Islet of Langerhans (tissue), 1 donor: ENCODE data around the gene S100A2.
"Not testable (repeated sequence)": the region's sequence is repeated elsewhere in the genome, so short reads cannot be mapped to it uniquely, and the experiment has no call there.

Experiments
- FAIRE-seq: peaks from one replicate; lab custom pipeline; 2011; peaks lifted over from hg19 to GRCh38; lab: Jason Lieb, UNC

The S100A2 gene

DNA sequence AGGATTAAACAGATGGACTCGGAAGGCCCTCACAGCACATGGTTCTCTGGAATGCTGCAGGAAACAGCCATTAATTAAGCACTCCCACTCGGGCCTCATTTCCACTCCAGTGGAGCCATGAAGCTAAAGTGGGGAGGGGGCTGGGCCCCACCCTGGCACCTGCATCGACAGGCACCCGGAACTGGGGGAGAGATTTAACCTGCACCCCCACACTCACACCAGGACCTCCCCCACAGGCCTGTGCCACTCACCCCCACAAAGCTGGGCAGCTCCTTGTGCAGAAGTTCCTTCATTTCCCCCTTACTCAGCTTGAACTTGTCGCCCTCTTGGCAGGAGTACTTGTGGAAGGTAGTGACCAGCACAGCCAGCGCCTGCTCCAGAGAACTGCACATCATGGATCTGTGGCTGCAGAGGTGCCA, 2.2 kb downstream of the S100A2 start:
- no peak for FAIRE-seq

DNA sequence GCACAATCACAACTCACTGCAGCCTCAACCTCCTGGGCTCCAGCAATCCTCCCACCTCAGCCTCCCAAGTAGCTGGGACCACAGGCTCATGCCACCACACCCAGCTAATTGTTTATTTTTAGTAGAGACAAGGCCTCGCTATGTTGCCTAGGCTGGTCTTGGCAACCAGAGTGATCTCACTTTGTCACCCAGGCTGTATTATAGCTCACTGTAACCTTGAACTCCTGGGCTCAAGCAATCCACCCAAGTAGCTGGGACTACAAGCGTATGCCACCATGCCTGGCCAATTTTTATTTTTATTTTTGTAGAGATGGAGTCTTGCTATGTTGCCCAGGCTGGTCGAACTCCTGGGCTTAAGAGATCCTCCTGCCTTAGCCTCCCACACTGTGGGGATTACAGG, 3.6 kb downstream of the S100A2 start:
- FAIRE-seq, result not testable (repeated sequence)

DNA sequence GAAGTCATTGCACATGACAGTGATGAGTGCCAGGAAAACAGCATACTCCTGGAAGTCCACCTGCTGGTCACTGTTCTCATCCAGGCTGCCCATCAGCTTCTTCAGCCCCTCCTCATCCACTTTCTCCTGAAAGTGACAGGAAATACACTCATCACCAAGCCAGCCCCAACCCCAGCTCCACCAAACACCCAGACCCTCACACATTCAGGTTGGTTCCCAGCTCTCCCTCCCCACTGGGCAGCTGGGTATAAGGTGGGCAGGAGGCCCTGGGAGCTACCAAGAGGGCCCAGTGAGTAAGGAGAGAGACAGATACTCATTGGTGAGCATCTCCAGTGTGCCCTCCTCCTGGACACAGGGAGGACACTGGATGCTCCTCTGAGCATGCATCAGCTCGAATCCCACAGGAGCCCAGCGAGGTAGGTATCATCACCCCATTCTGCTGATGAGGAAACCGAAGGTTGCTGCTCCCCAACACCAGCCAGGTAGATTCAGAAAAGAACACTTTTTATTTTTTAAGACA, 4.1 kb downstream of the S100A2 start:
- FAIRE-seq, result no peak

DNA sequence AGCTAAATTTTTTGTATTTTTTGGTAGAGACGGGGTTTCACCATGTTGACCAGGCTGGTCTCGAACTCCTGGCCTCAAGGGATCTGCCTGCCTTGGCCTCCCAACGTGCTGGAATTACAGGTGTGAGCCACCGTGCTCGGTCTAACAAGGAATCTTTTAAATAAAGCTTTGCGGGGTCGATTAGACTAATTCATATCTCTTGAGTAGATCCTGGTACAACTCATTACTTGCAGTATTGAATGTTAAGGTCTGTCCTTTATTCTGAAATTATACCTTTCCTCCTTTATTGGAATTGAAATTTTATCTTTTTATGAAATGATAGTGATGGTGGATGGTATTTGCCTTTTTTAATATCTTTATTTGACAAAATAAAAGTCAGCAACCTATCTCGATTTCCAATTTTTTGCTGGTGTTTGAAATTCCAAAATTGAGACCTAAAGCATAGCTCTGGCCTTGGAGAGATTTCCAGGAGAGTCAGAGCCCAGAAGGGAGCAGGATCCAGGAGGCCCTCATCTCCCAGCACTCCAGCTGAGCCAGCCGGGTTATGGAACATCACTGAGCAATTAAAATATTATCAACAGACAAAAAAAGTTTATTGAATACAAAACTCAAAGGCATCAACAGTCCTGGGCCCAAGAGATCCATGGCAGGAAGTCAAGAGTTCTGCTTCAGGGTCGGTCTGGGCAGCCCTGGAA, 4.7 kb downstream of the S100A2 start:
- FAIRE-seq, result no peak

DNA sequence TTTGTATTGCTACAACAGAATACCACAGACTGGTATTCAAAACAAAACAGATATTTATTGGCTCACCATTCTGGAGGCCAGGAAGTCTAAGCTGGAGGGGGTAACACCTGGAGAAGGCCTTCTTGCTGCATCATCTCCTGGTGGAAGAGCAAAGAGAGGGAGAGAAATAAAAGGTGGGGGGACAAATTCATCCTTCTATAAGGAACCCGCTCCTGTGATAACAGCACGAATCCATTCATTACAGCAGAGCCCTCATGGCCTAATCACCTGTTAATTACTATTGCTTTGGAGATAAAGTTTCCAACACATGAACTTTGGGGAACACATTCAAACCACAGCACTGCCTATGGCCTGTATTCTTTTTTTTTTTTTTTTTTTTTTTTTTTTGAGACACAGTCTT, 5.4 kb downstream of the S100A2 start:
- no peak for FAIRE-seq

DNA sequence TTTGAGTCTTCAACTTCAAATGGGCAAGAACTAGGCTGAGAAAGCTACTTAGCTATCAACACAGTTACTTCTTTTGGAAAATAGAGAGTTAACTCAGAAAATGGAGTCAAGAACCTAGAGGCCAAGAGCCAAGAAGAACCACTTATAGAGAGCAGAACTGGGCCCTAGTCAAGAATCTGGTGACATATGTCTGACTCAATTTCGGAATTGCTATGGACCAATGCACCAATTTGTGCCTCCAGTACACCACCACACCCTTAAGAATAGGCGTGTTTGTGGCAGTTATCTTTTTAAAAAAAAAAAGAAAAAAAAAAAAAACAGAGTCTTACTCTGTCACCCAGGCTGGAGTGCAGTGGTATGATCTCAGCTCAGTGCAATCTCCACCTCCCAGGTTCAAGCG, 7.8 kb downstream of the S100A2 start:
- no peak for FAIRE-seq

DNA sequence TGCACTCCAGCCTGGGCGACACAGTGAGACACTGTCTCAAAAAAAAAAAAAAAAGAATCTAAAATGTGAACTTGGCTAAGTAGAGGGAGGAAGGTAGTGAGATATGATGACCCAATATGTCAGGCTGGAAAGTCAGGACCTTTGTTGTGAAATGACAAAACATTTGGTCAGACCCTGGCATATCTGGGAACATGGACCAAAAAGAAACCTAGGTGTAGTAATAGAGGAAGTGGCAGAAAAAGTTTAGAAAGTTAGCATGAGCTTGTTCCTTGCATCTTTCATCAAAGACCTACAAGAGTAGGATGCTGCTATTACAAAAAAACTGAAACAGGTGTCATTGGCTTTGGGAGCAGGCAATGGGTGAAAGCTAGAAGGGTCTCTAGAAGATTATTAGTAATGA, 9.3 kb downstream of the S100A2 start:
- FAIRE-seq, result no peak

DNA sequence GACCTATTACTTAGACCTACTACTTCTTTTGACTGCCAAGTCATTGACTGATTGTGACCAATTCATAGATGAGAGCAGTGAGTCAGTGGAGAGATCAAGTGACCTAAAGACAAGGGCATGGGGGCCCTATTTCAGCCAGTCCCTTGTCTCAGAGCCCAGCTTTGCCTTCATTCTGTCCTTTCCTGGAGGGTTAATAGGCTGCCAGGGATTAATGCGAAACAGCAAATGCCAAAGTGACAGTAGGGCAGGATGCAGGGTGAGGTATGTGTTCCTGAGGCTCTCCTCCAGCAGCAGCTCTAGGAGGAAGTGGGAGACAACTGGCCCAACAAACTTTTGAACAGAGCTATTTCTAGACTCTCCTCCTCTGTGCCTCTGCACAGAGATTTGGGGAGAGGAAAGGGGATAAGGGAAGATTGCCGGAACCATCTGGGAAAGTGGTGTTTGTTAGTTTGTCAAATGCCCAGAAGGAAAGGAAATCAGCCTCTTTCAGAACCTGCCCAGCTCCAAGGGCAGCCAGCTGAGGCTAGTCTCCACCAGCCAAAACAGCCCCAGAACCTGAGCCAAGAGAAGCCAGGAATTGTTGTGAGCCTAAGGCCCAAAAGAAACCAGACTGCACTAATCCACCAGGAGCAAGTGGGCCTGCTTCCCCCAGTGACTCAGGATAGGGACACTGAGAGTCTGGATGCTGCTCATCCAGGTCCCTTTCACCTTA, 11.7 kb downstream of the S100A2 start:
- FAIRE-seq, result no peak

DNA sequence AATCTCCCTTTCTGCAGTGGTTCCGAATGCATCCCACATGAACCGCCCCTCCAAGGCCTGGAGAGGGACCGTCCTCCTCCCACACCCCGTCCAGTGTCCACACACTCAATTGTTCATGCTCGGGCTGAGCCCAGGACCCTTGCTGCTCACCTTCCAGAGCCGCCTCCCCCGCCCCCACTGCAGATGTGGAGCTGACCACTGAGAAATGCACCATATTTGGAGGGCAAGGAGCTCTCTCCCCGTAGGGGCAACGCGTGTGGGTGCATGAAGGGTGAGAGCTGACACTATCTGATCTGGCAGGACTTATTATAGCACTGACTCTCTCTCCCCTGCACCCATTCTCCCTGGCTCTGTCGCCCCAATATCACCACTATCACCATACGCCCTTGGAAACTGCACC, 12.5 kb downstream of the S100A2 start:
- no peak for FAIRE-seq

DNA sequence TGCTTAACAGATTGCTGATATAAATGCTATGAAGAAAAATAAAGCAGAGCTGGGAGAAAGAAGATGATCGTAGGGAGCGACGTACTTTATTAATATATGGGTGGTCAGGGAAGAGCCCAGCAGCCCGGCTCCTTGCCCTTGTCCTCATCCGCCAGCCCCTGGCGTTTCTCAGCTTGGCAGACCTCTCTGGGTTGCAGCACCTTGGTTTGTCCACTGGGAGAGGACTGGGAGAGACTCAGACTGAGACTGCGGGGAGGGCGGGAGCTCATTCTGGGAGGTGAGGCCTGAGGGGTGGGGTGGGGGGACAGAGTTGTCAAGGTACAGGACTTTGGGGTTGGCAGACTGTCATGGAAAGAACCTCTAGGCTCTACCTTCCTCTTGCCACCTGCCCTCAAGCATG, 13.3 kb downstream of the S100A2 start:
- FAIRE-seq, result no peak

DNA sequence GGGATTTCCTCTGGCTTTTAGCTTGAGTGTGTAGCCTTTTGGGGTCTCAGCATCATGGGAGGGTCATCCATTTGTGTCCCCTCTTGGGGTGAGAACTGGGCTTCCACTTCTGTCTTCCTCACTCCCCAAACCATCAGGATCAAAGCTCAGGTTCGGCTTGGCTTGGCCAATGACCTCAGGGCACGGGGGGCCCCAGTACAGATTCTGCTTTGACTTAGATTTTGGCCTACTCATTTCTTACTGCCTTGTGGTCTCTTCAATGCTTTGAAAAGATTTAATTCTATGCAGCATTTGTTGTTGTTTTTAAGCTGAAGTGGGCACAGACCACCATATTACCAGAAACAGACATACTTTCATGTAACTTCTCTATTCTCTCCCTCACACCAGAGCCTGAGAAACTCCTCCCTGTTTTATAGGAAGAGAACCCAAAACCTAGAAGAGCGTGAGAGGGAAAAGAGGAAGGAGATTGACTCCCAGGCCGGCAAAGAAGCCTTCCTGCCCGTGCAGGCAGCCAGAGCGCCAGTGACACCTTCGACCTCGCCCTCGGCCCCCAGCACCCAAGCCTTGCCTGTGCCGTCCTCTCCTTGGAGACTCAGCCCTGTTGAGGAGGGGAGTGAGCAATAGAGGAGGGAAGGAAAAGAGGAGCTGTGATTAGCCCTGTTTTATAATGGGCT, 14.7 kb downstream of the S100A2 start:
- no peak for FAIRE-seq

DNA sequence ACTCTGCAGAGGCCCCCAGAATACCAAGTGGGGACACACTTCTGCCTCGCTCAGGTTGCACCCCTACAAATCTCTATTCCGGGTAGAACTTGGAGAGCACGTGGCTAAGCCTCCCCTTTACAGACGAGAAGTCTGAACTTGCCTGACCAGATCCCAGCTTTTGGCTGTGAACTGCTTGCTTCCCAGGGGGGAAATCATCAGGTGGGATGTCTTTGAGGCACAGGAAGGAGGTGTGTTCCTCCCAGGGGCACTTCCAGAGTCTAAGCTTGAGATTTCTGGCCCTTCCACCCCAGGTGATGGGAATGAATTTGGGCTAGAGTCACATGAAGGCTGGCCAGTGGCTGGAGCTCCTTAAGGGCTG, 15.3 kb downstream of the S100A2 start:
- FAIRE-seq, result no peak

DNA sequence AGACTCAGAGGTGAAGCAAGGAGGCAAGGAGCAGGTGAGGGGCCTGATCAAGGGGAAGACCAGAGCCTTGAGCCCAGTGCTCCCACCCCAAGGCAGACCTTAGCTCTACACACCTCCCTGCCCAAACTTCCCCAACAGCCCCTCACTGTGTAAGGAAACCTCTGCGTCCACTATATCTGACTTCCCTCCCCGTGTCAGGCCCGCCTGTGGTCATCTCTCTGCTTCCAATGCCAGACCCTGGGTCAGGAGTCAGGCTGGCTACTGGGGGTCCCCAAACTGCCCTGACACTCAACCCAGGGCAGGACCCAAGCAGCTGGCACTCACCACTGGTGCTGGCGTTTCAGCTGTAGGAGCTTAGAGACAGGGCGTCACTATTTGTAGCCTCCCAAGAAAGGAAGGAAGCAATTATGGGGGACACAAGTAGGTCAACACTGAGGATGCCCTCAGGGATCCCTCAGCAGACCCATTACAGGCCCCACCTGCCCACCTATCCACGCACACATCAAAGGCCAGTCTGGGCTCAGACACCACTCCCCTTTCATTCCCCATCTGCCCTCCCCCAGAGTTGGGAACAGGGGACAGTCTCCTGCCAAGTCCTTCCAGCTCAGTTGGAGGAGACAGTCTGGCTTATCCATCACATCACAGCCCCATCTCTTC, 15.8 kb downstream of the S100A2 start:
- no peak for FAIRE-seq

DNA sequence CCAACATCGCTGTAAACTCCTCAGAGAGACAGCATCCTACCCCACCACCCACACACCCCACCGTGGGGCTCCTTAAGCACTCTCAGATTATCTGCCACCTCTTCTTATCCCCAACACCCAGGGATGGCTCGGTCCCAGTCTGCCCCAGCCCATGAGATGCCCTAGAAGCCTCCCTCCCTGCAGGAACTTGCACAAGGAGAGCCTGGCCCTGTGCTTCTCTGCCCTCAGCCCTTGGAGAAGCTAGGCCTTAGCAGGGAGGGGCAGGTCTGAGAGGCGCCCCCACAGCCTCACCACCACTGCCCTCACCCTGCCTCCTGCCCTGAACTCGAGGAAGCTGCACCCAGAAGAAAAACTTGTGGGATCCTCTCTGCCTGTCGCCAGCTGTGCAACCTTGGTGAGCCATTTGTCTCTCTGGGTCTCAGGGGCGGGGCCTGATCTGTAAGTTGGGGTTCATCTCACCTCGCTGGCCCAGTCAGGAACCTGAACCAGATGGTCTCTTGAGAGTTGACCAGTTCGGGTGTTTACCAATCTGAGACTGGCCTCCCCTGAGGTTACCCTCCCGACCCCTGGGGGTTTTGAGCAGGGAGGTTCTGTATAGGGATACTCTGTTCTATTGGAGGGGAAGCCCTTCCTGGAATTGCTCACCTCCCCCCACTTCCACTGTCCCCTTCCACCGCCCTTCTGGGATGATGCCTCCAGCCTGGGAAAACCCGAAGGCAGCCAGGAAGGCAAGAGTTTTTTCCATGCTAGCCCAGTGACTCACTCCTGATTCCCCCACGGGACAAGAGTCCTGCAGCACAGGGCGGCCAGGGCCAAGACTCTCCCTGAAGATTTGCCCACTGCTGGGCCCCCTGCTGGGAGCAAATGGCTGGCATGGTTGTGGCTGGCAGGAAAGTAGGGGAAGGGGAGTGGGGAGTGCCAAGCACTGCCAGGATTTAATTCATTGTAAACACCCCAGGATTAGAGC, 16.6 kb downstream of the S100A2 start, which contains the start of gene S100A3:
S100A3 (minus strand) TSS at position 537 of the 967 bp plus-strand sequence. CDS start 773 bp downstream, outside the sequence.
- no peak for FAIRE-seq

DNA sequence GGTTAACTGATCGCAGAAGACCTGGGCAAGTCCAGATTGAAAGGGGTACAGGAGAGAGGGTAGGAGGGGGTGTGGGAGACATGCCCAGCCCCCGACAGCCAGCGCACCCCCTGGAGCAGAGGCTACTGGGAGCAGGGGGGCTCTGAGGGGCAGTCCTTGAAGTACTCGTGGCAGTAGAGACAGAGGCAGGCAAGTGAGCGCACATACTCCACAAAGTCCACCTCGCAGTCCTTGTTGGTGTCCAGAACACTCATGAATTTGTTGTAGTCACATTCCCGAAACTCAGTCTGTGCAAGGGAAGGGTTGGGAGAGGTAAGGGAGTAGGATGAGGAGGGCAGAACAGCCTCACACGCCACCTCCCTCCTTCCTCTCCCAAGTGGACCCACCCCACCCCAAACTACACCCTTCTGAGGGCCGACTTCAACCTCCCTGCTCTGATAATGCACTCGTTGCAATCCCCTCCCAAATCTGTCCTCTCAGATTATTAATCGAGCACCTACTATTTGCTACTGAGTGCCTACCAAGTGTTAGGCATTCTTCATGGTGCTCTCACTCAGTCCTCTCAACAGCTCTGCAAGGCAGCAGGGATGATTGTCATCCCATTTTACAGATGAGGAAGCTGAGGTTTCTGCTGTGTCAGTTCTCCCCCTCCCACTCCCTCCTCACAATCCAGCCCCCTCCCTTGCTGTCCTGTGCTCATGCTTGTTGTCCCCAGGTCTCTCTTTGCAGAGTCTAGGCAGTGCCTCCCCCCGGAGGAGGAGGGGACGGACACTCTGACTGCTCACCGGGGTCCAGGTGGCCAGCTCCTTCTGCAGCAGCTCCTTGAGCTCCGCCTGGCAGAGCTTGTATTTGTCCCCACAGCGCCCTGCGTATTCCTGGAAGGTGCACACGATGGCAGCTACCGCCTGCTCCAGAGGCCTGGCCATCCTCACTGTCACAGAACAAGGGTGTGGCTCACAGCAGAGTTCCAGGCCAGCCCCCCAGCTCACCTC, 17.8 kb downstream of the S100A2 start:
- FAIRE-seq, result no peak

DNA sequence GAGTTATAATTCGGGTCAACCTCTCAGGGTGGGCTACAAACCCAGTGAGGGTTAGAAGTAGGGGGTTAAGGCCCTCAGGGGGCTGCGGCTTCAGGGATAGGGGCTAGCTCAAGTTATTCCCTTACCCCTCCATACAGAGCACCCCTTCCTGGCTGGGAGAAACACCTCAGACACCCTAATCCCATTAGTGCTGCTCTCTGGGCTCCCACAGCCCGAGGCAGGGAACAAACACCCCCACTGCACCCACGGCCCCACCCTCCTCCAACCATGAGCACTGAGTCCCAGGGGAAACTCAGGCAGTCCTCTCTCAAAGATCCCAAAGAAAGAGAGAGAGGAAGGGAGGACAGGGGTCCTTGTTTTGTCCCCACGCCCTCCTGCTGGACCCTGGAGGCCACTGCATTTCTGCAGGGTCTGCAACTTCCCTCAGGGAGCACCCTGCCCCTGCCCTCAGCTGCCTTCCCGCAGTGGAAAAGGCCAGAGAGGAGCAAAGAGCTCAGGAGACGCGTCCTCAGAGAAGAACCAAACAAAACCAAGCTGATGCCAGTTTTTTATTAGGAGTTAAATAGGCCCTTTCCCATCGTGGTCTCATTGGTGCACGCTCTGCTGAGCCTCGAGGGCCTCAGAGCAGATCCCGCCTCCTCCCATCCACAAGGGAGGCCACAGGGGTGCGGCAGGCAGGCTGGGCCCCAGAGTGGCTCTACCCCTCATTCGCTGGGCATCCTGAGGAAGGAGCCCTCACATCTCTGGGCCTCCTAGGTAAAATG, 18.7 kb downstream of the S100A2 start:
- FAIRE-seq, result no peak

DNA sequence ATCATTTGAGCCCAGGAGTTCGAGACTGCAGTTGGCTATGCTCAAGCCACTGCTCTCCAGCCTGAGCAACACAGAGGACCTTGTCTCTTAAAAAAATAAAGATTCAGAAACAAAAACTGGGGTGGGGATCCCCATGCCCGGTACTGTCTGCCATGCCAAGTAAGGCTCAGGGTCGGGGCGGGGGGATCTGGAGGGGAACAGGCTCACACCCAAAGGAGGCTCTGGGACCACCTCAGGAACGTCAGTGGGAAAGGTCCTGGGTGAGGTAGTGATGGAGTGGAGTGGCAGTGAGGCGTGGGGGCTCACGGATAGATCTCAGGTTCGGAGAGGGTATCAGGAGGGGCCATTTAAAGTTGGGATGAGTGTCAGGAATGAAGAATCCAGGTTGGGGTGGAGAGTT, 19.3 kb downstream of the S100A2 start:
- no peak for FAIRE-seq

DNA sequence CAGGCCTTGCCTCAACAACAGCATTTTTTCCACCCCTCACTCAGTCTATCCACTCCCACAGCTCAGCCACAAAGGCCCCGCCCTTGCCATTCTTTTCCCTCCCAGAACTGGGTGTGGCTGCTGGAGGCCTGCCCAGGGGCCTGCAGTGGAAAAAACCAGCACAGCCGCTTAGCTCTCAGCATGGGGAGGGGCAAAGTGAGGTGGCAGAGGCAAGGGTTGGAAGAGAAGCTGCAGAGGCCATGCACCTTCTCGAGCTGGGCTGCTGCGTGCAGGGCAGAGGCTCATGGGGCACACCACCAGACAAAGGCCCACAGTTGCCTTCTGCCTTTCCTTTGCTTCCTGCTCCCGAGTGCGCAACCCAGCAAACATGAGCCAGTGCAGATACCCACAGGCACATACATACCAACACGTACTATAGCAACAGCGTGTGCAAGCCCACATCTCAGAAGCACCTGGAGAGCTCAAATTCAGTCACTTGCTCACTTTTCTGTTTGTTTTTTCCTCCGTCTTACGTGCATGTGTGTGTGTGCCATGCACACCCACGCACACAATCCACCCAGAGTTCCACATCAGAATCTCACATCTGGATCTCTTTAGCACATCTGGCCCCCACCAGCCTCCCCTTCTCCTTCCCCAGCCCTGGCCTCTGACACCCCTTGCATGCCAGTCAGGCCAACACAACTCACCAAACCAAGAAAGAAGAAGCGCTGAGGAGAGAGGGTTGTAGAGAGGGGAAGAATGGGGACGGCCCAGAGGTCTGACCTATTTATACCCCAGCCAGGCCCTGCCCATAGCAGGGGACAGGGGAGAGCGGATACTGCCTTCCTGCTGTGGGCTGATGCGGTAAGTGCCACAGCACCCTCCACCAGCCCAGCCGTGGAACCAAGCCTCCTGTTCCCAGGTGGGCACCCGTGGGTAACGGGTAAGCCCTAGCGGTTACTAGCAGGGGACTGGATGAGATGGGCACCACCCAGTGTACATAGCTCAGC, 20.3 kb downstream of the S100A2 start, which contains the start of gene S100A4:
S100A4 (minus strand) TSS at position 740 of the 989 bp plus-strand sequence. CDS start 1,012 bp downstream, outside the sequence.
- no peak for FAIRE-seq
